GM21576 (cell line): ENCODE results near the gene RAB5B.
A peak's percentile ranks its signal among the peaks of the same experiment; 100 is the strongest.
"Not testable (repeated sequence)": the region's sequence is repeated elsewhere in the genome, so short reads cannot be mapped to it uniquely, and the experiment has no call there.

ENCODE experiments used
- ATAC-seq: cut with Tn5 transposase; IDR thresholded peaks from one replicate; pipeline ENCODE4 v1.9.1; 2021; ENCODE audit warnings: mild to moderate bottlenecking, moderate library complexity; ENCODE audit not compliant: unreplicated experiment

Gene RAB5B

GRCh38 chr12:55940065-55940732, 33.7 kb upstream of the RAB5B start:
- ATAC-seq = peak; percentile 96

- no peak for ATAC-seq
Measured at GRCh38 chr12:55942055-55942454, 31.8 kb upstream of the RAB5B start.

- no peak for ATAC-seq
Measured at GRCh38 chr12:55942577-55943136, 31.2 kb upstream of the RAB5B start.

GRCh38 chr12:55946553-55946952, 27.3 kb upstream of the RAB5B start:
- ATAC-seq = no peak

- ATAC-seq = no peak
Measured at GRCh38 chr12:55955344-55955743, 18.5 kb upstream of the RAB5B start.

GRCh38 chr12:55955800-55956508, 17.9 kb upstream of the RAB5B start:
- ATAC-seq = no peak

- no peak for ATAC-seq
Measured at GRCh38 chr12:55957106-55957859, 16.6 kb upstream of the RAB5B start.

GRCh38 chr12:55963760-55964159, 10.1 kb upstream of the RAB5B start:
- no peak for ATAC-seq

GRCh38 chr12:55965240-55965639, 8.6 kb upstream of the RAB5B start:
- no peak for ATAC-seq

- no peak for ATAC-seq
Measured at GRCh38 chr12:55965941-55966407, 7.9 kb upstream of the RAB5B start, which contains the start of gene PMEL. Gene PMEL, minus strand, starts transcription at chr12:55966042. Its CDS starts 31 bp downstream, at chr12:55966011.

- peak; percentile 97 for ATAC-seq
Measured at GRCh38 chr12:55966408-55967281, 7.2 kb upstream of the RAB5B start, which contains the start of gene CDK2. Gene CDK2, plus strand, starts transcription at chr12:55966830. Its CDS starts 179 bp downstream, at chr12:55967009.

GRCh38 chr12:55969356-55969755, 4.5 kb upstream of the RAB5B start:
- ATAC-seq = no peak

GRCh38 chr12:55970775-55971174, 3.1 kb upstream of the RAB5B start:
- ATAC-seq = no peak

- no peak for ATAC-seq
Measured at GRCh38 chr12:55972042-55972441, 1.8 kb upstream of the RAB5B start.

- no peak for ATAC-seq
Measured at GRCh38 chr12:55972456-55972855, 1.4 kb upstream of the RAB5B start.

GRCh38 chr12:55972911-55973598, 823 bp upstream of the RAB5B start:
- ATAC-seq = no peak

- ATAC-seq = peak; percentile 12
Measured at GRCh38 chr12:55974308-55974730, 441 bp downstream of the RAB5B start.

GRCh38 chr12:55978393-55978792, 4.5 kb downstream of the RAB5B start:
- no peak for ATAC-seq

- ATAC-seq = no peak
Measured at GRCh38 chr12:55979069-55979468, 5.2 kb downstream of the RAB5B start.

GRCh38 chr12:55981882-55982281, 8.0 kb downstream of the RAB5B start:
- not testable (repeated sequence) for ATAC-seq
